Smooth muscle cell (in vitro differentiated cells): Measurements from ENCODE around the gene METTL21A. TPM values are rescaled to one million over a fixed set of nuclear protein-coding genes. Genes with fewer than 3 reads are reported as not detected.

Source experiments
- DNase-seq: peaks from one replicate; lab custom pipeline; 2025; ENCODE audit not compliant: unreplicated experiment; lab: John Stamatoyannopoulos, UW
- H2AFZ ChIP-seq: fragments of 200-600 bp; sonication (generic); 2 replicates; pipeline ENCODE4 v1.6.0; 2016; ENCODE audit warnings: antibody characterized with exemption, low read depth, mild to moderate bottlenecking
- H3F3A ChIP-seq: fragments of 200-600 bp; sonication (generic); 2 replicates; pipeline ENCODE4 v1.6.0; 2017; ENCODE audit warnings: antibody characterized with exemption, low read depth
- H3K27ac ChIP-seq: fragments of 200-600 bp; sonication (generic); 2 replicates; pipeline ENCODE4 v1.5.1; 2016; ENCODE audit warnings: low read depth, mild to moderate bottlenecking
- H3K27me3 ChIP-seq: fragments of 200-600 bp; sonication (generic); 2 replicates; pipeline ENCODE4 v1.6.1; 2016; ENCODE audit warnings: low read depth, mild to moderate bottlenecking
- H3K36me3 ChIP-seq: fragments of 200-600 bp; sonication (generic); 2 replicates; pipeline ENCODE4 v1.5.1; 2016; ENCODE audit warnings: low read depth
- H3K4me1 ChIP-seq: fragments of 200-600 bp; sonication (generic); 2 replicates; pipeline ENCODE4 v1.5.1; 2016; ENCODE audit warnings: low read depth
- H3K4me2 ChIP-seq: fragments of 200-600 bp; sonication (generic); 2 replicates; pipeline ENCODE4 v1.6.0; 2016; ENCODE audit warnings: mild to moderate bottlenecking
- H3K4me3 ChIP-seq: fragments of 200-600 bp; sonication (generic); 2 replicates; pipeline ENCODE4 v1.5.1; 2016; ENCODE audit warnings: mild to moderate bottlenecking
- H3K79me2 ChIP-seq: fragments of 200-600 bp; sonication (generic); 2 replicates; pipeline ENCODE4 v1.6.0; 2016; ENCODE audit warnings: low read depth, mild to moderate bottlenecking
- H3K9ac ChIP-seq: fragments of 200-600 bp; sonication (generic); 2 replicates; pipeline ENCODE4 v1.6.0; 2016; ENCODE audit warnings: low read depth
- H3K9me3 ChIP-seq: fragments of 200-600 bp; sonication (generic); replicated peaks from 2 replicates; pipeline ENCODE4 v1.5.1; 2016; ENCODE audit warnings: low read depth
- H4K20me1 ChIP-seq: fragments of 200-600 bp; sonication (generic); 2 replicates; pipeline ENCODE4 v1.6.0; 2016; ENCODE audit warnings: low read depth
- CTCF ChIP-seq: fragments of 200-600 bp; sonication (generic); IDR thresholded peaks from 2 replicates; pipeline ENCODE4 v1.5.1; 2017; ENCODE audit warnings: borderline replicate concordance, mild to moderate bottlenecking, antibody characterized with exemption; ENCODE audit not compliant: insufficient read depth, poor library complexity, severe bottlenecking
- WGBS: methylation state at CpG from one replicate; pipeline ENCODE4 v1.1.7; 2016; ENCODE audit warnings: low lambda C conversion rate; 5-methylcytosine and 5-hydroxymethylcytosine counted together
- polyA plus RNA-seq: library from polyadenylated mRNA; unstranded; fragments of >200 nt; fragmentation: Nextera tagmentation; extraction: Ambion mirVana; gene quantifications from 2 replicates; pipeline ENCODE4 v1.2.1, GENCODE V29; 2016
- total RNA-seq: library from RNA; depleted of rRNA; stranded (reverse); fragments of >200 nt; gene quantifications from 2 replicates; pipeline ENCODE4 v1.2.3, GENCODE V29; 2014

METTL21A gene
- total and polyA plus RNA-seq, 2 experiments from 2014 or later: 13.0 to 19.6 TPM

GRCh38 chr2:207584952-207585351, 40.2 kb downstream of the METTL21A start:
- no peak overlapping the region for H3K4me2 ChIP-seq
- peaks cover 47% of the 10 kb centered on the region for H3K36me3 ChIP-seq
- no peaks in the 10 kb centered on the region for H3F3A ChIP-seq
- H2AFZ ChIP-seq: no peak overlapping the region
- no peaks in the 10 kb centered on the region for H3K9me3 ChIP-seq
- peaks cover 8% of the 10 kb centered on the region for H3K79me2 ChIP-seq
- no peak overlapping the region for H3K4me3 ChIP-seq
- peaks cover 3% of the 10 kb centered on the region for H4K20me1 ChIP-seq
- H3K9ac ChIP-seq: no peak overlapping the region
- TF ChIP-seq CTCF: no peak
- H3K27me3 ChIP-seq: no peaks in the 10 kb centered on the region
- no peak overlapping the region for H3K27ac ChIP-seq
- no peaks in the 10 kb centered on the region for H3K4me1 ChIP-seq
- no peak for DNase-seq
- WGBS: 100% methylated on average over 4 of the region's 4 CpGs

- Histone ChIP-seq H3K4me2 (no peak overlapping the region), H3F3A (no peaks in the 10 kb centered on the region), H3K9ac (no peak overlapping the region), H3K4me3 (no peak overlapping the region), H3K27ac (no peak overlapping the region), H3K9me3 (no peaks in the 10 kb centered on the region), H3K4me1 (no peaks in the 10 kb centered on the region), H2AFZ (no peak overlapping the region), H3K79me2 (no peaks in the 10 kb centered on the region), H3K36me3 (peaks cover 51% of the 10 kb centered on the region), H3K27me3 (no peaks in the 10 kb centered on the region), H4K20me1 (peaks cover 6% of the 10 kb centered on the region)
- no peak for DNase-seq
- TF ChIP-seq CTCF: no peak
- 94% methylated on average over 3 of the region's 3 CpGs for WGBS
Observed at GRCh38 chr2:207571370-207571769, 53.8 kb downstream of the METTL21A start.

GRCh38 chr2:207567671-207568070, 57.5 kb downstream of the METTL21A start:
- H3K36me3 ChIP-seq: peaks cover 25% of the 10 kb centered on the region
- no peak overlapping the region for H2AFZ ChIP-seq
- no peak for TF ChIP-seq CTCF

GRCh38 chr2:207565736-207566500, 59.3 kb downstream of the METTL21A start:
- 95% methylated on average over 7 of the region's 7 CpGs for WGBS

More at GRCh38 chr2:207567671-207568070, 57.5 kb downstream of the METTL21A start:
- H3K79me2 ChIP-seq: no peaks in the 10 kb centered on the region
- no peaks in the 10 kb centered on the region for H3K9me3 ChIP-seq
- no peak overlapping the region for H3K4me3 ChIP-seq
- H3K4me1 ChIP-seq: no peaks in the 10 kb centered on the region
- H3K4me2 ChIP-seq: no peak overlapping the region
- no peak overlapping the region for H3K27ac ChIP-seq
- no peaks in the 10 kb centered on the region for H3F3A ChIP-seq
- H3K27me3 ChIP-seq: no peaks in the 10 kb centered on the region
- no peak overlapping the region for H3K9ac ChIP-seq
- no peak for DNase-seq
- H4K20me1 ChIP-seq: no peaks in the 10 kb centered on the region

More at GRCh38 chr2:207565736-207566500, 59.3 kb downstream of the METTL21A start:
- no peak for TF ChIP-seq CTCF
- no peak overlapping the region for H3K4me2 ChIP-seq
- no peaks in the 10 kb centered on the region for H3K27me3 ChIP-seq
- no peaks in the 10 kb centered on the region for H4K20me1 ChIP-seq
- H3K36me3 ChIP-seq: peaks cover 22% of the 10 kb centered on the region
- DNase-seq: no peak
- no peaks in the 10 kb centered on the region for H3F3A ChIP-seq
- no peaks in the 10 kb centered on the region for H3K4me1 ChIP-seq
- H3K79me2 ChIP-seq: no peaks in the 10 kb centered on the region
- no peak overlapping the region for H3K4me3 ChIP-seq
- H3K9me3 ChIP-seq: no peaks in the 10 kb centered on the region
- no peak overlapping the region for H3K27ac ChIP-seq
- H2AFZ ChIP-seq: no peak overlapping the region
- H3K9ac ChIP-seq: no peak overlapping the region
